ENCODE data around the gene GPC6. TPM values are rescaled to one million over a fixed set of nuclear protein-coding genes. Genes with fewer than 3 reads are reported as not detected.

GPC6 gene
- total RNA-seq, 1 experiment from 2014 or later: 0.22 TPM

- no peak for DNase-seq (ENCODE audit: low read depth, low spot score)
- ChIA-PET POLR2A (no interaction called here), CTCF (no interaction called here), RAD21 (ENCODE audit: low non-redundant PET in 1 of 2, low total read pairs in 2 of 2, uncharacterized antibody in 2 of 2, unreplicated experiment in 2 of 2) (no interaction called here)
- Histone ChIP-seq H3K4me3 (replicated peaks in 1 of 2; ENCODE audit: low read depth in 1 of 2, low read length in 2 of 2) (no peak overlapping the region), H4K20me1 (ENCODE audit: insufficient read depth) (no peaks in the 10 kb centered on the region), H3K4me2 (ENCODE audit: low read length) (no peak overlapping the region), H3K4me1 (ENCODE audit: control insufficient read depth in 1 of 2, insufficient read depth in 2 of 2, low read length in 2 of 2) (no peaks in the 10 kb centered on the region), H3K9me3 (ENCODE audit: control insufficient read depth in 1 of 2, insufficient read depth in 1 of 2, low read depth in 1 of 2, low read length in 2 of 2) (peaks cover 22 to 26% of the 10 kb centered on the region in 2 experiments; a peak in 3 of 4 replicates), H3K9me2 (ENCODE audit: insufficient read depth) (no peaks in the 10 kb centered on the region), H2AFZ (ENCODE audit: low read depth, low read length, poor library complexity, severe bottlenecking) (no peak overlapping the region), H3K9ac (ENCODE audit: low read length) (no peak overlapping the region), H3K79me2 (ENCODE audit: insufficient read depth, low read length) (no peaks in the 10 kb centered on the region), H3K27me3 (ENCODE audit: insufficient read depth, low read length) (no peaks in the 10 kb centered on the region), H3K36me3 (ENCODE audit: control insufficient read depth in 1 of 2, insufficient read depth in 2 of 2, low read length in 2 of 2) (no peaks in the 10 kb centered on the region), H3K27ac (ENCODE audit: low read depth, low read length) (no peak overlapping the region)
- no TSS peak for BruUV-seq (replicated peaks)
- ATAC-seq: no peak
- intact Hi-C loops (cut with micrococcal nuclease): no loop called here
- TF ChIP-seq SRF (IDR thresholded peaks at IDR 0.05; ENCODE audit: low read depth): no peak
- TF ChIP-seq ATF3 (IDR thresholded peaks at IDR 0.05): no peak
- TF ChIP-seq TCF7L2 (IDR thresholded peaks at IDR 0.05; ENCODE audit: borderline replicate concordance, extremely low read depth, insufficient read depth, insufficient read length): no peak
- TF ChIP-seq FOSL1 (IDR thresholded peaks at IDR 0.05; ENCODE audit: low read depth): no peak
- TF ChIP-seq SIN3A (IDR thresholded peaks at IDR 0.05; ENCODE audit: low read depth): no peak
- no peak for TF ChIP-seq YY1 (IDR thresholded peaks at IDR 0.05; ENCODE audit: extremely low read depth, insufficient replicate concordance, low read depth, low read length)
Observed at GRCh38 chr13:93249364-93250306, 23.0 kb downstream of the GPC6 start.

DNA sequence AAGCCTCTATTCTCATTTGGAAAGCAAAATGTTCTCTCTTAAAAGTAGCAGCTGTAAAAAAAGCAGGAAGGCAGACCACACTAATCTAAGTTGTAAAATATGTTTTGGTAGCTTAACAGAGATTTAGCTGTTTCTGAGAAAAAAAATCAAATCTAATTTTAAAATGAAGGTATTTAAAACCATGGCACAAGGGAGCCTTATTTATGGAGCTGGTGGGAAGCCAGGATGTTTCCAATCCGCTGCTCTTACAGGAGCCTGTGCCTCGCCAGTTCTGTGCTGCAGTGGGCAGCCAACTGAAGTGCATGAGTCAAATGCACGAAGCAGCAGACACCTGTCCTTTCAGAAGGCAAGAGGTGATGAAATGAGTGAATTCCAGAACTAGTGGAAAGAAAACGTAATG, 28.2 kb downstream of the GPC6 start:
- Histone ChIP-seq H3K36me3 (ENCODE audit: control insufficient read depth in 1 of 2, insufficient read depth in 2 of 2, low read length in 2 of 2) (no peaks in the 10 kb centered on the region), H2AFZ (ENCODE audit: low read depth, low read length, poor library complexity, severe bottlenecking) (no peak overlapping the region), H4K20me1 (ENCODE audit: insufficient read depth) (no peaks in the 10 kb centered on the region), H3K27ac (ENCODE audit: low read depth, low read length) (no peak overlapping the region), H3K9ac (ENCODE audit: low read length) (no peak overlapping the region), H3K4me3 (replicated peaks in 1 of 2; ENCODE audit: low read depth in 1 of 2, low read length in 2 of 2) (no peak overlapping the region), H3K9me3 (ENCODE audit: control insufficient read depth in 1 of 2, insufficient read depth in 1 of 2, low read depth in 1 of 2, low read length in 2 of 2) (peaks cover 17 to 20% of the 10 kb centered on the region in 2 experiments; a peak in 2 of 4 replicates), H3K4me2 (ENCODE audit: low read length) (no peak overlapping the region), H3K79me2 (ENCODE audit: insufficient read depth, low read length) (no peaks in the 10 kb centered on the region), H3K4me1 (ENCODE audit: control insufficient read depth in 1 of 2, insufficient read depth in 2 of 2, low read length in 2 of 2) (no peaks in the 10 kb centered on the region), H3K27me3 (ENCODE audit: insufficient read depth, low read length) (no peaks in the 10 kb centered on the region), H3K9me2 (ENCODE audit: insufficient read depth) (no peaks in the 10 kb centered on the region)
- no TSS peak for BruUV-seq (replicated peaks)
- RAD21 ChIA-PET (ENCODE audit: low non-redundant PET in 1 of 2, low total read pairs in 2 of 2, uncharacterized antibody in 2 of 2, unreplicated experiment in 2 of 2): no interaction called here
- no peak for ATAC-seq
- no peak for DNase-seq (ENCODE audit: low read depth, low spot score)
- intact Hi-C loops (cut with micrococcal nuclease): no loop called here
- no peak for TF ChIP-seq EZH2phosphoT487 (IDR thresholded peaks at IDR 0.05; ENCODE audit: borderline replicate concordance)
- POLR2A ChIA-PET: interaction anchor here (0.7 kb wide), 1 partner anchor 29 kb away, joined by 3 read pairs; no protein-coding TSS in a partner anchor
- CTCF ChIA-PET: no interaction called here
